CD4-positive, alpha-beta memory T cell (primary cell): ENCODE measurements around the gene ACOT6. TPM values are rescaled to one million over a fixed set of nuclear protein-coding genes. Genes with fewer than 3 reads are reported as not detected.

Experiments used
- CTCF ChIA-PET: fragments of 350-600 bp; sonication (Branson Sonifier 250); formaldehyde crosslinking; loops from one replicate; lab custom pipeline; 2021; ENCODE audit warnings: inconsistent platforms; ENCODE audit not compliant: partially characterized antibody; lab: Charles Lee
- POLR2A ChIA-PET: fragments of 350-600 bp; sonication (Branson Sonifier 250); formaldehyde crosslinking; loops from one replicate; lab custom pipeline; 2021; ENCODE audit not compliant: partially characterized antibody; lab: Charles Lee
- DNase-seq, 5 donors: peaks; one replicate each; pipeline versions ENCODE4 v3.0.0 to v3.0.0-alpha.2; 2020 to 2022; ENCODE audit warnings: mixed read lengths in 1 of 5
- H3K27ac ChIP-seq: one replicate; pipeline ENCODE4 v1.7.0; 2013; ENCODE audit warnings: low read depth, low read length
- H3K27me3 ChIP-seq: 2 replicates; pipeline ENCODE4 v1.7.0; 2013; ENCODE audit warnings: mild to moderate bottlenecking, low read length, moderate library complexity; ENCODE audit not compliant: insufficient read depth
- H3K36me3 ChIP-seq: 2 replicates; pipeline ENCODE4 v1.7.0; 2013; ENCODE audit warnings: mild to moderate bottlenecking, low read length, moderate library complexity; ENCODE audit not compliant: insufficient read depth
- H3K4me1 ChIP-seq: 2 replicates; pipeline ENCODE4 v1.7.0; 2013; ENCODE audit warnings: mild to moderate bottlenecking, low read length, moderate library complexity; ENCODE audit not compliant: insufficient read depth
- H3K4me3 ChIP-seq, 2 donors: one replicate each; pipeline ENCODE4 v1.7.0; 2013; ENCODE audit warnings: low read length in 2 of 2, mild to moderate bottlenecking in 1 of 2
- H3K9me3 ChIP-seq, 2 donors: one replicate each; pipeline ENCODE4 v1.7.0; 2013; ENCODE audit warnings: low read length in 2 of 2, control low read depth in 1 of 2; ENCODE audit not compliant: control insufficient read depth in 1 of 2
- H3K27ac Mint-ChIP-seq, 7 donors: one replicate each; pipeline ENCODE4 v1.8.0; 2020 to 2021; ENCODE audit warnings: mixed read lengths in 7 of 7, mild to moderate bottlenecking in 6 of 7, inconsistent platforms in 3 of 7, moderate library complexity in 3 of 7
- H3K27me3 Mint-ChIP-seq, 2 donors: one replicate each; pipeline ENCODE4 v1.8.0; 2020 to 2021; ENCODE audit warnings: mixed read lengths in 2 of 2
- H3K36me3 Mint-ChIP-seq, 2 donors: one replicate each; pipeline ENCODE4 v1.8.0; 2020 to 2021; ENCODE audit warnings: mixed read lengths in 2 of 2, inconsistent platforms in 1 of 2, mild to moderate bottlenecking in 1 of 2
- H3K4me1 Mint-ChIP-seq, 4 donors: one replicate each; pipeline ENCODE4 v1.8.0; 2020 to 2021; ENCODE audit warnings: mixed read lengths in 4 of 4, mild to moderate bottlenecking in 1 of 4
- H3K4me3 Mint-ChIP-seq, 8 donors: one replicate each; pipeline ENCODE4 v1.8.0; 2020 to 2021; ENCODE audit warnings: mixed read lengths in 8 of 8, mild to moderate bottlenecking in 7 of 8, moderate library complexity in 6 of 8, inconsistent platforms in 3 of 8
- H3K9me3 Mint-ChIP-seq, 8 donors: one replicate each; pipeline ENCODE4 v1.8.0; 2020 to 2021; ENCODE audit warnings: mixed read lengths in 8 of 8, mild to moderate bottlenecking in 5 of 8, inconsistent platforms in 3 of 8, moderate library complexity in 1 of 8
- intact Hi-C: fragments of 100-400 bp; cut with micrococcal nuclease; formaldehyde crosslinking; loops from one replicate; pipeline ENCODE4 v1.15.1; 2023
- polyA plus RNA-seq, 2 donors: library from polyadenylated mRNA; unstranded; fragments of 300-500 nt; fragmentation: Illumina TruSeq; gene quantifications; one replicate each; pipeline ENCODE4 v1.2.3, GENCODE V29; 2021
- total RNA-seq, 2 experiments: library from RNA; stranded (reverse); gene quantifications; one replicate each; pipeline ENCODE4 v1.2.3, GENCODE V29; 2021

ACOT6 gene
- total and polyA plus RNA-seq, 4 experiments from 2014 or later, result not detected

- CTCF ChIA-PET, result interaction anchor here (1.0 kb wide), 1 partner anchor 12 kb away, joined by 3 read pairs; no protein-coding TSS in a partner anchor
- no peaks in the 10 kb centered on the region for H3K4me1 Mint-ChIP-seq
Observed at GRCh38 chr14:73661872-73662271, 49.6 kb downstream of the ACOT6 start.

DNA sequence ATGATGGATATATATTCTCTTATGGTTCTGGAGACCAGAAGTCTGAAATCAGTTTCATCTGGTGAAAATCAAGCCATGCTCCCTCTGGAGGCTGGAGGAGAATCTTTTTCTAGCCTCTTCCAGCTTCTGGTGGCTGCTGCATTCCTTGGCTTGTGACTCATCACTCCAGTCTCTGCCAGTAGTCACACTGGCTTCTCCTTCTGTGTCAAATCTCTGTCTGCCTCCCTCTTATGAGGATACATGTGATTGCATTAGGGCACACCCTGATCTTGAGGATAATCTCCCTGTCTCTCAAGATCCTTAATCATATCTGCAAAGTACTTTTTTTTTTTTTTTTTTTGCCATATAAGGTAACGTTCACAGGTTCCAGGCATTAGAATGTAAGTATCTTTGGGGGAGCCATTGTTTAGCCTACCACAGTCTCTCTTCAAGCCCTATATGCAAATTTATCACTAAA lies 50.2 kb downstream of the ACOT6 start:
- peaks cover 15 to 22% of the 10 kb centered on the region in 2 donors for H3K36me3 Mint-ChIP-seq
- H3K4me1 ChIP-seq, result no peaks in the 10 kb centered on the region
- H3K4me1 Mint-ChIP-seq, result no peaks in the 10 kb centered on the region
- no peaks in the 10 kb centered on the region for H3K36me3 ChIP-seq
- no peaks in the 10 kb centered on the region for H3K9me3 Mint-ChIP-seq
- no peak overlapping the region for H3K4me3 Mint-ChIP-seq
- H3K27me3 Mint-ChIP-seq, result no peaks in the 10 kb centered on the region
- intact Hi-C loops, result no loop called here
- no peak overlapping the region for H3K27ac ChIP-seq
- POLR2A ChIA-PET, result no interaction called here
- H3K4me3 ChIP-seq, result no peak overlapping the region
- no peaks in the 10 kb centered on the region for H3K27me3 ChIP-seq
- no peak for DNase-seq
- CTCF ChIA-PET, result interaction anchor here (1.0 kb wide), 1 partner anchor 12 kb away, joined by 3 read pairs; no protein-coding TSS in a partner anchor
- H3K27ac Mint-ChIP-seq, result no peak overlapping the region
- no peaks in the 10 kb centered on the region for H3K9me3 ChIP-seq

More at GRCh38 chr14:73661872-73662271, 49.6 kb downstream of the ACOT6 start:
- Mint-ChIP-seq H3K27ac (no peak overlapping the region), H3K4me3 (no peak overlapping the region), H3K36me3 (peaks cover 15 to 22% of the 10 kb centered on the region in 2 donors), H3K9me3 (no peaks in the 10 kb centered on the region), H3K27me3 (no peaks in the 10 kb centered on the region)
- Histone ChIP-seq H3K27me3 (no peaks in the 10 kb centered on the region), H3K4me3 (no peak overlapping the region), H3K4me1 (no peaks in the 10 kb centered on the region), H3K36me3 (no peaks in the 10 kb centered on the region), H3K27ac (no peak overlapping the region), H3K9me3 (no peaks in the 10 kb centered on the region)
- intact Hi-C loops, result no loop called here
- no peak for DNase-seq
- POLR2A ChIA-PET, result no interaction called here

GRCh38 chr14:73663548-73664212 lies 51.4 kb downstream of the ACOT6 start:
- H3K27ac ChIP-seq, result no peak overlapping the region
- peak overlapping the region in 1 of 8 donors; percentile 57 for H3K4me3 Mint-ChIP-seq
- no peaks in the 10 kb centered on the region for H3K36me3 ChIP-seq
- no peaks in the 10 kb centered on the region for H3K27me3 ChIP-seq
- H3K36me3 Mint-ChIP-seq, result peaks cover 11 to 22% of the 10 kb centered on the region in 2 donors
- H3K4me1 ChIP-seq, result no peaks in the 10 kb centered on the region
- ChIA-PET CTCF (no interaction called here), POLR2A (no interaction called here)
- no peaks in the 10 kb centered on the region for H3K9me3 Mint-ChIP-seq
- H3K4me1 Mint-ChIP-seq, result no peaks in the 10 kb centered on the region
- H3K27ac Mint-ChIP-seq, result no peak overlapping the region
- no peak for DNase-seq
- H3K27me3 Mint-ChIP-seq, result no peaks in the 10 kb centered on the region
- H3K9me3 ChIP-seq, result no peaks in the 10 kb centered on the region
- no peak overlapping the region for H3K4me3 ChIP-seq
- intact Hi-C loops, result no loop called here

- no peaks in the 10 kb centered on the region for H3K27me3 ChIP-seq
- no peaks in the 10 kb centered on the region for H3K4me1 Mint-ChIP-seq
- no peaks in the 10 kb centered on the region for H3K9me3 ChIP-seq
- no peak overlapping the region for H3K27ac ChIP-seq
- H3K4me3 Mint-ChIP-seq, result no peak overlapping the region
- H3K36me3 ChIP-seq, result no peaks in the 10 kb centered on the region
- H3K4me1 ChIP-seq, result no peaks in the 10 kb centered on the region
- intact Hi-C loops, result no loop called here
- POLR2A ChIA-PET, result no interaction called here
- DNase-seq, result no peak
- peaks cover 10 to 22% of the 10 kb centered on the region in 2 donors for H3K36me3 Mint-ChIP-seq
- H3K27ac Mint-ChIP-seq, result no peak overlapping the region
- H3K4me3 ChIP-seq, result no peak overlapping the region
- H3K27me3 Mint-ChIP-seq, result no peaks in the 10 kb centered on the region
- no peaks in the 10 kb centered on the region for H3K9me3 Mint-ChIP-seq
- CTCF ChIA-PET, result no interaction called here
Observed at GRCh38 chr14:73665130-73665529, 52.8 kb downstream of the ACOT6 start.

DNA sequence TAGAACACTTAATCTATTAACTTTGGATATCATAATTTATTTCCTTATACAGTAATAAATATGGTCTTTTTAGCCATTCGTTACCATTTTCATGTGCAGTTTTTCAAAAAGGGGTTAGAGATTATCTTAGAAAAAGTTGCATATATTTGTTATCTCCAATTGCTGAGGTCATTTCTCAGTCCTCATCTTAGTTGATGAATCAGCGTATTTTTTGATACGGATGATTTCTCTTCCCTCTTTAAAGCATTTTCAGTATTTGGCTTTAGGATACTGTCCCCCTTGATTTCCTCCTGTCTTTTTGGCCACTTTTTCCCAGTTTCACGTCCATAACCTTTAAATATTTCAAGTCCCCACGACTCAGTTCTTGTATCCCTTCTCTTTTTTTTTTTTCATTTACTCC lies 54.3 kb downstream of the ACOT6 start:
- no peaks in the 10 kb centered on the region for H3K36me3 ChIP-seq
- no peaks in the 10 kb centered on the region for H3K27me3 ChIP-seq
- H3K9me3 ChIP-seq, result no peaks in the 10 kb centered on the region
- Mint-ChIP-seq H3K27me3 (no peaks in the 10 kb centered on the region), H3K27ac (no peak overlapping the region), H3K4me1 (no peaks in the 10 kb centered on the region), H3K9me3 (no peaks in the 10 kb centered on the region), H3K36me3 (peaks cover 10 to 18% of the 10 kb centered on the region in 2 donors), H3K4me3 (no peak overlapping the region)
- no peak for DNase-seq
- intact Hi-C loops, result no loop called here
- ChIA-PET CTCF (no interaction called here), POLR2A (no interaction called here)
- H3K4me1 ChIP-seq, result no peaks in the 10 kb centered on the region
- H3K27ac ChIP-seq, result no peak overlapping the region
- H3K4me3 ChIP-seq, result no peak overlapping the region

GRCh38 chr14:73667854-73668253 lies 55.5 kb downstream of the ACOT6 start:
- H3K9me3 Mint-ChIP-seq, result no peaks in the 10 kb centered on the region
- no peaks in the 10 kb centered on the region for H3K9me3 ChIP-seq
- H3K4me3 Mint-ChIP-seq, result no peak overlapping the region
- ChIA-PET POLR2A (interaction anchor here (1.7 kb wide), 1 partner anchor 17 kb away, joined by 3 read pairs; no protein-coding TSS in a partner anchor), CTCF (interaction anchor here (1.6 kb wide), 1 partner anchor 24 kb away, joined by 3 read pairs; no protein-coding TSS in a partner anchor)
- H3K4me3 ChIP-seq, result no peak overlapping the region
- no peaks in the 10 kb centered on the region for H3K27me3 Mint-ChIP-seq
- intact Hi-C loops, result no loop called here
- peaks cover 3 to 12% of the 10 kb centered on the region in 2 donors for H3K36me3 Mint-ChIP-seq
- no peaks in the 10 kb centered on the region for H3K4me1 Mint-ChIP-seq
- H3K36me3 ChIP-seq, result no peaks in the 10 kb centered on the region
- H3K27me3 ChIP-seq, result no peaks in the 10 kb centered on the region
- no peaks in the 10 kb centered on the region for H3K4me1 ChIP-seq
- DNase-seq, result no peak
- no peak overlapping the region for H3K27ac ChIP-seq
- H3K27ac Mint-ChIP-seq, result peak overlapping the region in 1 of 7 donors; percentile 77
